GM18511 (cell line): Measurements from ENCODE around the gene CARD9.

Source experiments
- ATAC-seq: cut with Tn5 transposase; IDR thresholded peaks from one replicate; pipeline ENCODE4 v1.9.1; 2021; ENCODE audit warnings: mild to moderate bottlenecking, moderate library complexity; ENCODE audit not compliant: unreplicated experiment

Gene CARD9

GRCh38 chr9:136402067-136402466 lies 28.6 kb upstream of the CARD9 start:
- no peak for ATAC-seq

GRCh38 chr9:136401173-136401922 lies 27.9 kb upstream of the CARD9 start:
- ATAC-seq: no peak

- peak; percentile 70 for ATAC-seq
Measured at GRCh38 chr9:136400038-136400834, 26.8 kb upstream of the CARD9 start, which contains the start of gene SNAPC4. Gene SNAPC4 (minus strand): TSS chr9:136400170. CDS start chr9:136398428, 1,742 bp downstream.

GRCh38 chr9:136399176-136400037 lies 25.9 kb upstream of the CARD9 start:
- ATAC-seq: peak; percentile 27

GRCh38 chr9:136398286-136398685 lies 24.8 kb upstream of the CARD9 start:
- no peak for ATAC-seq

- no peak for ATAC-seq
Measured at GRCh38 chr9:136397643-136398042, 24.2 kb upstream of the CARD9 start.

GRCh38 chr9:136396219-136396515 lies 22.7 kb upstream of the CARD9 start:
- ATAC-seq: no peak

- ATAC-seq: no peak
Measured at GRCh38 chr9:136395345-136396218, 22.1 kb upstream of the CARD9 start.

GRCh38 chr9:136395020-136395340 lies 21.5 kb upstream of the CARD9 start:
- ATAC-seq: no peak

GRCh38 chr9:136394312-136395019 lies 21.0 kb upstream of the CARD9 start:
- no peak for ATAC-seq

GRCh38 chr9:136393531-136393930 lies 20.1 kb upstream of the CARD9 start:
- no peak for ATAC-seq

GRCh38 chr9:136392538-136393449 lies 19.3 kb upstream of the CARD9 start:
- ATAC-seq: no peak

GRCh38 chr9:136391737-136392537 lies 18.5 kb upstream of the CARD9 start:
- ATAC-seq: no peak

GRCh38 chr9:136389396-136389795 lies 15.9 kb upstream of the CARD9 start:
- ATAC-seq: no peak

- ATAC-seq: no peak
Measured at GRCh38 chr9:136387217-136387616, 13.7 kb upstream of the CARD9 start.

GRCh38 chr9:136386018-136386417 lies 12.5 kb upstream of the CARD9 start:
- ATAC-seq: no peak

GRCh38 chr9:136385015-136385414 lies 11.5 kb upstream of the CARD9 start:
- ATAC-seq: no peak

- no peak for ATAC-seq
Measured at GRCh38 chr9:136383436-136383835, 10.0 kb upstream of the CARD9 start.
